K562 (cell line): ENCODE measurements around the gene KCNH8.

Experiments used
- AFF1 ChIP-seq, 2 experiments: fragments of 450-650 bp; IDR thresholded peaks; 2 replicates each; pipeline ENCODE4 v1.6.1; 2018; ENCODE audit warnings: mild to moderate bottlenecking in 2 of 2, low read depth in 1 of 2; ENCODE audit not compliant: partially characterized antibody in 2 of 2
- BRD4 ChIP-seq: fragments of 200-600 bp; sonication (generic); IDR thresholded peaks from 2 replicates; pipeline ENCODE4 v1.6.1; 2017; ENCODE audit warnings: inconsistent platforms
- CBFB ChIP-seq: sonication (generic); formaldehyde crosslinking; IDR thresholded peaks from 2 replicates; pipeline ENCODE4 v1.4.0; 2020; ENCODE audit warnings: mild to moderate bottlenecking, missing genetic modification reagents
- CBX3 ChIP-seq, 2 experiments: IDR thresholded peaks; 1 replicate in 1 of 2; 2 replicates in 1 of 2; pipeline ENCODE4 v1.6.1; 2012; ENCODE audit warnings: inconsistent platforms in 2 of 2, low read length in 2 of 2, borderline replicate concordance in 1 of 2, control low read depth in 1 of 2
- ETV6 ChIP-seq, 3 experiments: fragments of 150-350 bp in 1 of 3; sonication (generic) in 1 of 3; formaldehyde crosslinking in 1 of 3; IDR thresholded peaks; 2 replicates each; pipeline versions ENCODE4 v1.6.1 to v1.8.0; 2014 to 2022; ENCODE audit warnings: borderline replicate concordance in 2 of 3, low read depth in 2 of 3, antibody characterized with exemption in 1 of 3, low read length in 1 of 3, mild to moderate bottlenecking in 1 of 3, missing genetic modification reagents in 1 of 3
- NONO ChIP-seq, 2 experiments: fragments of 200-400 bp in 1 of 2; fragments of 450-650 bp in 1 of 2; formaldehyde crosslinking in 1 of 2; IDR thresholded peaks; 2 replicates each; pipeline ENCODE4 v1.6.1; 2017; ENCODE audit warnings: low read depth in 2 of 2, mild to moderate bottlenecking in 2 of 2, moderate library complexity in 2 of 2, low read length in 1 of 2
- PHB2 ChIP-seq: fragments of 450-650 bp; IDR thresholded peaks from 2 replicates; pipeline ENCODE4 v1.6.1; 2017; ENCODE audit warnings: low read depth
- POLR2A ChIP-seq: fragments of 450-650 bp; conservative IDR thresholded peaks from 2 replicates; pipeline ENCODE4 v1.6.1; 2016
- ZNF134 ChIP-seq: fragments of 250-450 bp; sonication (Bioruptor Pico); conservative IDR thresholded peaks from 2 replicates; pipeline ENCODE4 v1.4.0; 2020
- TF ChIP-seq, protein P1 (sequence below), 3 experiments: IDR thresholded peaks in 2 of 3; conservative IDR thresholded peaks in 1 of 3; 2 replicates each; pipeline ENCODE4 v1.5.1; 2011 to 2012; ENCODE audit warnings: low read length in 3 of 3, mild to moderate bottlenecking in 3 of 3, control low read depth in 2 of 3, improper control_type of control experiment in 1 of 3, inconsistent platforms in 1 of 3, low read depth in 1 of 3, mixed read lengths in 1 of 3, moderate library complexity in 1 of 3; ENCODE audit not compliant: insufficient read depth in 2 of 3
- TF ChIP-seq, protein P2 (sequence below): sonication (generic); formaldehyde crosslinking; IDR thresholded peaks from 2 replicates; pipeline ENCODE4 v1.8.1; 2022; ENCODE audit warnings: missing genetic modification reagents

DNA sequence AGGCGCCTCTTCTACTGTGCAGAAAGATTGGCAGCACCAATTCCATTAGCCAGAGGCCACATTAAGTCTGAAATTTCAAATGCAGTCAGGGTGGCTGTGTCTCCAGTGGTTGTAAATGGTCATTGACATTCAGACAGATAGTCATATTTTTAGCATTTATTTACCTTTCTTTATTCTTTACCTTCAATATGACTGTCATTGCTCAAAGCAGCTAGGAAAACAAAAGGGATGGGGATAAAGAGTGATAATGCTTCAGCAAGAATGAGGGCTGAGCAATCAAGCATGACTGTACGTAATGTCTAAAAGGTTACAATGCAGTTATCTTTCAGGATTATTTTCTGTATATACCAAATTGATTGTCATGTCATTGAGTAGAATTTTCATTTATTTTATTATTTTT lies 425.3 kb downstream of the KCNH8 start:
- TF ChIP-seq, protein P1, sequence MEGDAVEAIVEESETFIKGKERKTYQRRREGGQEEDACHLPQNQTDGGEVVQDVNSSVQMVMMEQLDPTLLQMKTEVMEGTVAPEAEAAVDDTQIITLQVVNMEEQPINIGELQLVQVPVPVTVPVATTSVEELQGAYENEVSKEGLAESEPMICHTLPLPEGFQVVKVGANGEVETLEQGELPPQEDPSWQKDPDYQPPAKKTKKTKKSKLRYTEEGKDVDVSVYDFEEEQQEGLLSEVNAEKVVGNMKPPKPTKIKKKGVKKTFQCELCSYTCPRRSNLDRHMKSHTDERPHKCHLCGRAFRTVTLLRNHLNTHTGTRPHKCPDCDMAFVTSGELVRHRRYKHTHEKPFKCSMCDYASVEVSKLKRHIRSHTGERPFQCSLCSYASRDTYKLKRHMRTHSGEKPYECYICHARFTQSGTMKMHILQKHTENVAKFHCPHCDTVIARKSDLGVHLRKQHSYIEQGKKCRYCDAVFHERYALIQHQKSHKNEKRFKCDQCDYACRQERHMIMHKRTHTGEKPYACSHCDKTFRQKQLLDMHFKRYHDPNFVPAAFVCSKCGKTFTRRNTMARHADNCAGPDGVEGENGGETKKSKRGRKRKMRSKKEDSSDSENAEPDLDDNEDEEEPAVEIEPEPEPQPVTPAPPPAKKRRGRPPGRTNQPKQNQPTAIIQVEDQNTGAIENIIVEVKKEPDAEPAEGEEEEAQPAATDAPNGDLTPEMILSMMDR (IDR thresholded peaks at IDR 0.05 in 2 of 3, conservative IDR thresholded peaks at IDR 0.05 in 1 of 3; ENCODE audit: insufficient read depth in 2 of 3, low read depth in 1 of 3, low read length in 3 of 3), result no peak
- TF ChIP-seq PHB2 (no peak), AFF1 (IDR thresholded peaks at IDR 0.05; ENCODE audit: low read depth in 1 of 2, partially characterized antibody in 2 of 2) (no peak), CBFB (CRISPR knock-in tag) (no peak), ETV6 (IDR thresholded peaks at IDR 0.05; ENCODE audit: borderline replicate concordance in 1 of 2, low read depth in 2 of 2, low read length in 1 of 2) (no peak), ETV6 (CRISPR knock-in tag; IDR thresholded peaks at IDR 0.05; ENCODE audit: borderline replicate concordance) (no peak), POLR2A (no peak), BRD4 (no peak), CBX3 (IDR thresholded peaks at IDR 0.05; ENCODE audit: borderline replicate concordance in 1 of 2, low read length in 2 of 2) (no peak), ZNF134 (CRISPR knock-in tag) (no peak), NONO (IDR thresholded peaks at IDR 0.05; ENCODE audit: low read depth in 2 of 2, low read length in 1 of 2) (no peak)
- TF ChIP-seq, protein P2, sequence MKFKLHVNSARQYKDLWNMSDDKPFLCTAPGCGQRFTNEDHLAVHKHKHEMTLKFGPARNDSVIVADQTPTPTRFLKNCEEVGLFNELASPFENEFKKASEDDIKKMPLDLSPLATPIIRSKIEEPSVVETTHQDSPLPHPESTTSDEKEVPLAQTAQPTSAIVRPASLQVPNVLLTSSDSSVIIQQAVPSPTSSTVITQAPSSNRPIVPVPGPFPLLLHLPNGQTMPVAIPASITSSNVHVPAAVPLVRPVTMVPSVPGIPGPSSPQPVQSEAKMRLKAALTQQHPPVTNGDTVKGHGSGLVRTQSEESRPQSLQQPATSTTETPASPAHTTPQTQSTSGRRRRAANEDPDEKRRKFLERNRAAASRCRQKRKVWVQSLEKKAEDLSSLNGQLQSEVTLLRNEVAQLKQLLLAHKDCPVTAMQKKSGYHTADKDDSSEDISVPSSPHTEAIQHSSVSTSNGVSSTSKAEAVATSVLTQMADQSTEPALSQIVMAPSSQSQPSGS (CRISPR knock-in tag), result no peak
